GM12892 (cell line): ENCODE data around the gene PSAT1.

Source experiments
- POLR2A ChIP-seq: IDR thresholded peaks from 2 replicates; pipeline ENCODE4 v1.6.1; 2011; ENCODE audit warnings: low read depth, low read length, control low read depth
- POLR2AphosphoS5 ChIP-seq: IDR thresholded peaks from 2 replicates; pipeline ENCODE4 v1.6.1; 2011; ENCODE audit warnings: low read depth, low read length, control low read depth
- TAF1 ChIP-seq: IDR thresholded peaks from 2 replicates; pipeline ENCODE4 v1.6.1; 2011; ENCODE audit warnings: low read depth, mild to moderate bottlenecking, control low read depth, low read length, borderline replicate concordance

DNA sequence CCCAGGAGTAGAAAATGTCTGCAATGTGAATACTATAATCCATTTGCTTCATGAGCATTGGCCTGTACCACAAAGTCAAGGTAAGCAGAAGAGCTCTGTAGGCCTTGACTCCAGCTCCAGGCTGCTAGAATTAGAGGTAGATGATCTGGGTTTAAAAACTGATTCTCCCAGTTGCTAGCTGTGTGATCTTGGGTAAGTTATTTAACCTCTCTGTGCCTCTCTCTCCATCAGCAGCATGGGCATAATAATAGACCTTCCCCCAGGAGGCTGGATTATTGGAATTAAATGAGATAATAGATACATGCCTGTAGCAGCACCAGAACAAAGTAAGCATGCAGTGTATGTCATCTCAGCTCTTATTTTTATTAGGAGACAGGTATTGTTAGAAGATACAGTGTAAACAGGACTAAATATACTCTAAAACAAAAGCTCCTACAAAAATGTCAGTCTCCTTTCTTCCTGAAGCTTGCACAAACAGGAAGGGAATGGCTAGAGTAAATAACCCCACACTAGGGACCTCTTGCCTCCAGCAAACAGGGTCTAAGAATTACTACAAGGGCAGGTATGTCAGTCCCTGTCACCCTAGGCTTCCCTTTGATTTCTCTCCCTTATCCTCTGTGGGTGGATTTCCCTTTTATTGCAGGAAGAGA is 57.5 kb downstream of the PSAT1 start:
- no peak for TF ChIP-seq POLR2A
- no peak for TF ChIP-seq TAF1
- no peak for TF ChIP-seq POLR2AphosphoS5
